NCI-H82 (cell line): Measurements from ENCODE around the gene TAP2.

Experiments
- DNase-seq: peaks from one replicate; lab custom pipeline; 2025; lab: John Stamatoyannopoulos, UW

The TAP2 gene

DNA sequence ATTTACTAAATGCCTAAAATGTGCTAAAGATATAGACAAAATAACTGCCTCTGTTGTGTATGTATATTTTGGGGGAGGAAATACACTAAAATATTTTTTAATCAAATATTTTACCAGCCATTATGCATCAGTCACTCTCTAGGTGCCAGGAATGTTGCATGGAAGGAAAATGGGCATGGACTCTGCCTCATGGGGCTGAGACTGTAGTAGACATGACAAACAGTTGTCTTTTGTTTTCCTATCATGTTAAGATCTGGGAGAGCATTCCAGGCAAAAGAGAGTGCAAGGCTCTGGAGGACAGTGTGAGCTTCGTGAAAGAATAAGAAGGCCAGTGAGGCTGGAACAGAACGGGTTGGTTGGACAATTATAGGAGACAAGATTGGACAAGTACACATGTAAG lies 48.2 kb downstream of the TAP2 start:
- no peak for DNase-seq
